HepG2 (cell line): Measurements from ENCODE around the gene ZC3H15. TPM values are rescaled to one million over a fixed set of nuclear protein-coding genes. Genes with fewer than 3 reads are reported as not detected.

Source experiments
- FOXP1 ChIP-seq, 2 experiments: fragments of 450-650 bp in 1 of 2; IDR thresholded peaks; 2 replicates each; pipeline ENCODE4 v1.6.1; 2017 to 2018; ENCODE audit warnings: antibody characterized with exemption in 1 of 2
- HMG20A ChIP-seq: IDR thresholded peaks from 2 replicates; pipeline ENCODE4 v1.6.1; 2016; ENCODE audit warnings: borderline replicate concordance
- HNF4G ChIP-seq, 2 experiments: sonication (generic) in 1 of 2; formaldehyde crosslinking in 1 of 2; IDR thresholded peaks; 2 replicates each; pipeline versions ENCODE4 v1.4.0 to v1.6.1; 2011 to 2020; ENCODE audit warnings: borderline replicate concordance in 2 of 2, low read depth in 2 of 2, mild to moderate bottlenecking in 2 of 2, low read length in 1 of 2, missing genetic modification reagents in 1 of 2, moderate library complexity in 1 of 2
- KLF16 ChIP-seq, 2 experiments: sonication (generic) in 1 of 2; formaldehyde crosslinking in 1 of 2; IDR thresholded peaks; 2 replicates each; pipeline versions ENCODE4 v1.6.1 to v1.8.0; 2016 to 2023; ENCODE audit warnings: missing genetic modification reagents in 2 of 2, missing compliant biosample characterization in 1 of 2
- MTA3 ChIP-seq: sonication (generic); formaldehyde crosslinking; IDR thresholded peaks from 2 replicates; pipeline ENCODE4 v1.4.0; 2020; ENCODE audit warnings: missing genetic modification reagents
- PHF5A ChIP-seq: IDR thresholded peaks from one replicate; pipeline ENCODE4 v1.6.1; 2018; ENCODE audit warnings: low read depth, missing genetic modification reagents; ENCODE audit not compliant: unreplicated experiment
- RFX1 ChIP-seq: fragments of 450-650 bp; IDR thresholded peaks from 2 replicates; pipeline ENCODE4 v1.6.1; 2017
- SCMH1 ChIP-seq: sonication (generic); formaldehyde crosslinking; IDR thresholded peaks from 2 replicates; pipeline ENCODE4 v1.9.0; 2021; ENCODE audit warnings: missing genetic modification reagents, mild to moderate bottlenecking, borderline replicate concordance
- TARDBP ChIP-seq: sonication (generic); formaldehyde crosslinking; IDR thresholded peaks from 2 replicates; pipeline ENCODE4 v1.8.0; 2022; ENCODE audit warnings: mild to moderate bottlenecking, missing genetic modification reagents
- TOE1 ChIP-seq: sonication (generic); formaldehyde crosslinking; IDR thresholded peaks from 2 replicates; pipeline ENCODE4 v1.4.0; 2020; ENCODE audit warnings: mild to moderate bottlenecking, missing genetic modification reagents
- YY1 ChIP-seq: IDR thresholded peaks from 2 replicates; pipeline ENCODE4 v1.6.1; 2011; ENCODE audit warnings: low read length, low read depth, moderate library complexity, mild to moderate bottlenecking; ENCODE audit not compliant: insufficient read depth, insufficient replicate concordance
- ZNF343 ChIP-seq: sonication (generic); formaldehyde crosslinking; IDR thresholded peaks from 2 replicates; pipeline ENCODE4 v1.4.0; 2020; ENCODE audit warnings: mild to moderate bottlenecking, missing genetic modification reagents
- ZNF615 ChIP-seq: sonication (generic); formaldehyde crosslinking; IDR thresholded peaks from 2 replicates; pipeline ENCODE4 v1.5.0; 2020; ENCODE audit warnings: mild to moderate bottlenecking, missing genetic modification reagents, borderline replicate concordance
- ZNF768 ChIP-seq: sonication (generic); formaldehyde crosslinking; IDR thresholded peaks from 2 replicates; pipeline ENCODE4 v1.4.0; 2020; ENCODE audit warnings: missing genetic modification reagents
- ZNF891 ChIP-seq: sonication (generic); formaldehyde crosslinking; IDR thresholded peaks from 2 replicates; pipeline ENCODE4 v1.5.0; 2020; ENCODE audit warnings: mild to moderate bottlenecking, missing genetic modification reagents
- polyA plus RNA-seq, 8 experiments: library from polyadenylated mRNA; depleted of rRNA in 3 of 8; stranded (reverse) in 7 of 8; unstranded in 1 of 8; fragments of >200 nt; fragmentation: Illumina TruSeq in 4 of 8; extraction: Trizol in 4 of 8; gene quantifications; 2 replicates each; pipeline versions ENCODE4 v1.2.1 to v1.2.3, GENCODE V29; 2011 to 2016; ENCODE audit warnings: low read depth in 4 of 8, missing spikeins in 1 of 8, mixed read lengths in 1 of 8; ENCODE audit not compliant: insufficient read depth in 1 of 8
- total RNA-seq, 5 experiments: library from RNA; depleted of rRNA; stranded (reverse); fragments of >200 nt; fragmentation: Illumina TruSeq; extraction: Trizol; gene quantifications; 2 replicates each; pipeline ENCODE4 v1.2.3, GENCODE V29; 2016; ENCODE audit warnings: low read depth in 1 of 5
- TF ChIP-seq, protein P1 (sequence below): sonication (generic); formaldehyde crosslinking; IDR thresholded peaks from 2 replicates; pipeline ENCODE4 v1.5.0; 2020; ENCODE audit warnings: mild to moderate bottlenecking, low read depth, missing genetic modification reagents, borderline replicate concordance
- TF ChIP-seq, protein P2 (sequence below): sonication (generic); formaldehyde crosslinking; IDR thresholded peaks from 2 replicates; pipeline ENCODE4 v1.5.0; 2020; ENCODE audit warnings: mild to moderate bottlenecking, missing genetic modification reagents
- TF ChIP-seq, protein P3 (sequence below): sonication (generic); formaldehyde crosslinking; IDR thresholded peaks from 2 replicates; pipeline ENCODE4 v1.4.0; 2020; ENCODE audit warnings: missing genetic modification reagents, mild to moderate bottlenecking, borderline replicate concordance
- TF ChIP-seq, protein P4 (sequence below): sonication (generic); formaldehyde crosslinking; IDR thresholded peaks from 2 replicates; pipeline ENCODE4 v1.8.0; 2023; ENCODE audit warnings: mild to moderate bottlenecking, missing genetic modification reagents

Gene ZC3H15
- total and polyA plus RNA-seq, 2 of the 13 experiments (the other 11 are each of a cell fraction or from before 2014, with no cell fraction given) = 84.6 to 168 TPM

DNA sequence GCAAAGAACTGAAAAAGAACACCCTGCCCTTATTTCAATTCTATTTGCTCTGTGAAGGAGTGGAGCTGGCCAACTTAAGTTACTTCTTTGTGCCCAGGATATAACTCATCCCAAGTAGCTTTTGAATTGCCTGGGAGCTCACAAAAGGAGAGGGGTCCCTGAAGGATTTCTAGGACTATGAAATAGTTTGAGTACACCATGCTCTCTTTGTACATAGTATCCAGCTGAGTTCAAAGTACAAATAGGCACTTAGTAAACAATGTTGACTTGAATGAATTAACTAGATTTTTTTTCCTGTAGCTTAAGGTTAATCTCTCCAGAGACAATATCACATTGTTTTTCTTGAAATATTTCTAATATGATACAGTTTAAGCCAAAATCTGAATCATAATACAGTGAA, 47.7 kb downstream of the ZC3H15 start (continued):
- TF ChIP-seq PHF5A (no peak), ZNF768 (no peak), TARDBP (CRISPR knock-in tag) (peak; percentile 66; the same call in 1 of the 2 replicates), SCMH1 (CRISPR knock-in tag) (no peak), FOXP1 (IDR thresholded peaks at IDR 0.05) (0 out of 2 replicates have a peak, but pooled peaks have one; percentile 65), FOXP1 (CRISPR knock-in tag; IDR thresholded peaks at IDR 0.05) (peak; percentile 76), ZNF343 (CRISPR knock-in tag) (no peak), ZNF891 (CRISPR knock-in tag) (no peak), HMG20A (CRISPR knock-in tag) (peak; percentile 82; the same call in 1 of the 2 replicates), MTA3 (no peak), KLF16 (CRISPR knock-in tag; IDR thresholded peaks at IDR 0.05) (peak in 1 of 2 experiments; percentile 57; a peak in 2 of 4 replicates), YY1 (no peak), TOE1 (CRISPR knock-in tag) (no peak), RFX1 (no peak), HNF4G (IDR thresholded peaks at IDR 0.05; ENCODE audit: borderline replicate concordance, low read depth, low read length) (peak; percentile 78; the same call in 1 of the 2 replicates), HNF4G (CRISPR knock-in tag; IDR thresholded peaks at IDR 0.05; ENCODE audit: borderline replicate concordance, low read depth) (no peak), ZNF615 (no peak)
- TF ChIP-seq, protein P1, sequence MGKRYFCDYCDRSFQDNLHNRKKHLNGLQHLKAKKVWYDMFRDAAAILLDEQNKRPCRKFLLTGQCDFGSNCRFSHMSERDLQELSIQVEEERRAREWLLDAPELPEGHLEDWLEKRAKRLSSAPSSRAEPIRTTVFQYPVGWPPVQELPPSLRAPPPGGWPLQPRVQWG (CRISPR knock-in tag) = no peak
- TF ChIP-seq, protein P2, sequence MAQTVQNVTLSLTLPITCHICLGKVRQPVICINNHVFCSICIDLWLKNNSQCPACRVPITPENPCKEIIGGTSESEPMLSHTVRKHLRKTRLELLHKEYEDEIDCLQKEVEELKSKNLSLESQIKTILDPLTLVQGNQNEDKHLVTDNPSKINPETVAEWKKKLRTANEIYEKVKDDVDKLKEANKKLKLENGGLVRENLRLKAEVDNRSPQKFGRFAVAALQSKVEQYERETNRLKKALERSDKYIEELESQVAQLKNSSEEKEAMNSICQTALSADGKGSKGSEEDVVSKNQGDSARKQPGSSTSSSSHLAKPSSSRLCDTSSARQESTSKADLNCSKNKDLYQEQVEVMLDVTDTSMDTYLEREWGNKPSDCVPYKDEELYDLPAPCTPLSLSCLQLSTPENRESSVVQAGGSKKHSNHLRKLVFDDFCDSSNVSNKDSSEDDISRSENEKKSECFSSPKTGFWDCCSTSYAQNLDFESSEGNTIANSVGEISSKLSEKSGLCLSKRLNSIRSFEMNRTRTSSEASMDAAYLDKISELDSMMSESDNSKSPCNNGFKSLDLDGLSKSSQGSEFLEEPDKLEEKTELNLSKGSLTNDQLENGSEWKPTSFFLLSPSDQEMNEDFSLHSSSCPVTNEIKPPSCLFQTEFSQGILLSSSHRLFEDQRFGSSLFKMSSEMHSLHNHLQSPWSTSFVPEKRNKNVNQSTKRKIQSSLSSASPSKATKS (CRISPR knock-in tag) = no peak
- TF ChIP-seq, protein P3, sequence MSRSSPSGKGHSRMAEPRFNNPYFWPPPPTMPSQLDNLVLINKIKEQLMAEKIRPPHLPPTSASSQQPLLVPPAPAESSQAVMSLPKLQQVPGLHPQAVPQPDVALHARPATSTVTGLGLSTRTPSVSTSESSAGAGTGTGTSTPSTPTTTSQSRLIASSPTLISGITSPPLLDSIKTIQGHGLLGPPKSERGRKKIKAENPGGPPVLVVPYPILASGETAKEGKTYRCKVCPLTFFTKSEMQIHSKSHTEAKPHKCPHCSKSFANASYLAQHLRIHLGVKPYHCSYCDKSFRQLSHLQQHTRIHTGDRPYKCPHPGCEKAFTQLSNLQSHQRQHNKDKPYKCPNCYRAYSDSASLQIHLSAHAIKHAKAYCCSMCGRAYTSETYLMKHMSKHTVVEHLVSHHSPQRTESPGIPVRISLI (CRISPR knock-in tag) = peak; percentile 86; the same call in 1 of the 2 replicates
- TF ChIP-seq, protein P4, sequence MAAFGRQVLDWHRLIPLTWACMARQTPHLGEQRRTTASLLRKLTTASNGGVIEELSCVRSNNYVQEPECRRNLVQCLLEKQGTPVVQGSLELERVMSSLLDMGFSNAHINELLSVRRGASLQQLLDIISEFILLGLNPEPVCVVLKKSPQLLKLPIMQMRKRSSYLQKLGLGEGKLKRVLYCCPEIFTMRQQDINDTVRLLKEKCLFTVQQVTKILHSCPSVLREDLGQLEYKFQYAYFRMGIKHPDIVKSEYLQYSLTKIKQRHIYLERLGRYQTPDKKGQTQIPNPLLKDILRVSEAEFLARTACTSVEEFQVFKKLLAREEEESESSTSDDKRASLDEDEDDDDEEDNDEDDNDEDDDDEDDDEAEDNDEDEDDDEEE (CRISPR knock-in tag) = no peak
